Endothelial cell of umbilical vein (primary cell): ENCODE measurements around the gene ENO2. TPM values are rescaled to one million over a fixed set of nuclear protein-coding genes. Genes with fewer than 3 reads are reported as not detected.
"Not testable (repeated sequence)": the region's sequence is repeated elsewhere in the genome, so short reads cannot be mapped to it uniquely, and the experiment has no call there.

Source experiments
- BruUV-seq: library from RNA; stranded (reverse); fragments of 400-500 nt; replicated peaks from 2 replicates; lab custom pipeline; 2021; lab: Mats Ljungman, UMichigan
- CTCF ChIA-PET: fragments of 300-600, 350-600 bp; sonication (Branson Sonifier 250); formaldehyde crosslinking; loops from one replicate; lab custom pipeline; 2021; ENCODE audit warnings: antibody characterized with exemption, inconsistent platforms; lab: Charles Lee
- POLR2A ChIA-PET: fragments of 300-600, 350-600 bp; sonication (Branson Sonifier 250); formaldehyde crosslinking; loops from one replicate; lab custom pipeline; 2021; ENCODE audit warnings: antibody characterized with exemption, inconsistent platforms; lab: Charles Lee
- DNase-seq: peaks from one replicate; pipeline ENCODE4 v3.0.0-alpha.2; 2011; ENCODE audit warnings: low read depth, low spot score
- FAIRE-seq: peaks from 2 replicates; lab custom pipeline; 2011; peaks lifted over from hg19 to GRCh38; lab: Jason Lieb, UNC
- H2AFZ ChIP-seq: 2 replicates; pipeline ENCODE4 v1.6.0; 2012; ENCODE audit warnings: low read depth, low read length, control low read depth, inconsistent platforms
- H3K27ac ChIP-seq: 2 replicates; pipeline ENCODE4 v1.5.1; 2011; ENCODE audit warnings: low read depth, mild to moderate bottlenecking, control low read depth, low read length, moderate library complexity; ENCODE audit not compliant: insufficient read depth
- H3K27me3 ChIP-seq, 2 experiments: 2 replicates each; pipeline versions ENCODE4 v1.6.0 to v1.6.1; 2011; ENCODE audit warnings: low read length in 2 of 2, mixed read lengths in 1 of 2; ENCODE audit not compliant: control insufficient read depth in 2 of 2, insufficient read depth in 2 of 2
- H3K36me3 ChIP-seq, 2 experiments: 2 replicates in 1 of 2; 3 replicates in 1 of 2; pipeline ENCODE4 v1.5.1; 2011; ENCODE audit warnings: low read length in 2 of 2, mild to moderate bottlenecking in 1 of 2, moderate library complexity in 1 of 2; ENCODE audit not compliant: control insufficient read depth in 2 of 2, insufficient read depth in 2 of 2; ENCODE audit errors: extremely low read depth in 1 of 2
- H3K4me1 ChIP-seq: 3 replicates; pipeline ENCODE4 v1.5.1; 2011; ENCODE audit warnings: mild to moderate bottlenecking, low read length; ENCODE audit not compliant: control insufficient read depth, insufficient read depth; ENCODE audit errors: extremely low read depth
- H3K4me2 ChIP-seq: 2 replicates; pipeline ENCODE4 v1.6.1; 2011; ENCODE audit warnings: low read length, control low read depth, mixed read lengths; ENCODE audit not compliant: insufficient read depth
- H3K4me3 ChIP-seq, 3 experiments: fragments of 200-600 bp in 1 of 3; sonication (generic), shearing (Covaris generic) in 1 of 3; replicated peaks in 1 of 3; 2 replicates each; pipeline ENCODE4 v1.5.1; 2011 to 2016; ENCODE audit warnings: control low read depth in 3 of 3, low read length in 3 of 3, mild to moderate bottlenecking in 2 of 3, inconsistent platforms in 1 of 3, low read depth in 1 of 3, moderate library complexity in 1 of 3; ENCODE audit not compliant: insufficient read depth in 1 of 3
- H3K79me2 ChIP-seq: 2 replicates; pipeline ENCODE4 v1.6.0; 2012; ENCODE audit warnings: low read length, inconsistent platforms; ENCODE audit not compliant: control insufficient read depth, insufficient read depth
- H3K9ac ChIP-seq: replicated peaks from 2 replicates; pipeline ENCODE3; 2011; ENCODE audit warnings: low read length, control low read depth; ENCODE audit not compliant: insufficient read depth; ENCODE audit errors: extremely low read depth
- H3K9me1 ChIP-seq: replicated peaks from 3 replicates; pipeline ENCODE4 v1.6.0; 2011; ENCODE audit warnings: mild to moderate bottlenecking, low read length; ENCODE audit not compliant: control insufficient read depth, insufficient read depth; ENCODE audit errors: extremely low read depth
- H3K9me3 ChIP-seq: replicated peaks from 2 replicates; pipeline ENCODE4 v1.5.1; 2012; ENCODE audit warnings: low read length, inconsistent platforms; ENCODE audit not compliant: control insufficient read depth, insufficient read depth
- H4K20me1 ChIP-seq: replicated peaks from 2 replicates; pipeline ENCODE3; 2011; ENCODE audit warnings: mild to moderate bottlenecking, low read length; ENCODE audit not compliant: control insufficient read depth, insufficient read depth; ENCODE audit errors: extremely low read depth
- FOS ChIP-seq: IDR thresholded peaks from 2 replicates; pipeline ENCODE4 v1.6.1; 2011; ENCODE audit warnings: mild to moderate bottlenecking, low read length, moderate library complexity, borderline replicate concordance; ENCODE audit not compliant: insufficient read depth
- JUN ChIP-seq: IDR thresholded peaks from 2 replicates; pipeline ENCODE4 v1.6.1; 2011; ENCODE audit warnings: borderline replicate concordance, low read depth; ENCODE audit not compliant: insufficient read length, insufficient read depth
- MYC ChIP-seq: IDR thresholded peaks from one replicate; pipeline ENCODE4 v1.6.1; 2011; ENCODE audit warnings: mild to moderate bottlenecking, low read depth, low read length
- dilution Hi-C: fragments of 300-500 bp; cut with MboI; formaldehyde crosslinking; loops from one replicate; pipeline ENCODE4 v1.15.0; 2019; ENCODE audit warnings: low sequenced_read_pairs; ENCODE audit not compliant: extremely low pct_ligation_motif_present
- intact Hi-C: fragments of 100-400 bp; cut with micrococcal nuclease; formaldehyde crosslinking; loops from one replicate; pipeline ENCODE4 v1.10.0; 2022
- polyA plus RNA-seq, 4 experiments: library from polyadenylated mRNA; depleted of rRNA in 3 of 4; stranded (reverse) in 3 of 4; unstranded in 1 of 4; fragments of >200 nt; gene quantifications; 2 replicates each; pipeline versions ENCODE4 v1.2.1 to v1.2.3, GENCODE V29; 2011 to 2012; ENCODE audit warnings: missing spikeins in 1 of 4
- total RNA-seq: library from RNA; stranded (reverse); gene quantifications from 2 replicates; pipeline ENCODE4 v1.2.3, GENCODE V29; 2021

ENO2 gene
- total and polyA plus RNA-seq, 2 donors (not counting 3 experiments of a cell fraction or from before 2014, with no cell fraction given), result 11.4 to 18.6 TPM

DNA sequence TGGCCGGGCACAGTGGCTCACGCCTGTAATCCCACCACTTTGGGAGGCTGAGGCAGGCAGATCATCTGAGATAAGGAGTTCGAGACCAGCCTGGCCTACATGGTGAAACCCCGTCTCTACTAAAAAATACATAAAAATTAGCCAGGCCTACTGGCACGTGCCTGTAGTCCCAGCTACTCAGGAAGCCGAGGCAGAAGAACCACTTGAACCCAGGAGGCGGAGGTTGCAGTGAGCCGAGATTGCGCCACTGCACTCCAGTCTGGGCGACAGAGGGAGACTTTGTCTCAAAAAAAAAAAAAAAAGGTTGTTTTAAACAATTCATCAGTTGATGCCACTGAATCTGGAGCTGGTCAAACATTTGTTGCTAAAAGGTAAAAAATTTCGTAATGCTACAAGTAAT lies 34.6 kb upstream of the ENO2 start:
- CTCF ChIA-PET, result interaction anchor here (1.0 kb wide), 1 partner anchor 8 kb away, joined by 3 read pairs; no protein-coding TSS in a partner anchor
- dilution Hi-C loops, POLR2A ChIA-PET: not testable (repeated sequence)

GRCh38 chr12:6883252-6883651 lies 31.1 kb upstream of the ENO2 start:
- no peak overlapping the region for H3K9ac ChIP-seq
- no peaks in the 10 kb centered on the region for H3K27me3 ChIP-seq
- CTCF ChIA-PET, result interaction anchor here (1.4 to 1.9 kb wide), 3 partner anchors 8 to 16 kb away, joined by 3 to 12 read pairs (median 7); partner anchors contain the start of gene TPI1
- H3K4me1 ChIP-seq, result no peaks in the 10 kb centered on the region
- H3K4me3 ChIP-seq, result no peak overlapping the region
- DNase-seq (no peak), FAIRE-seq (no peak)
- no peaks in the 10 kb centered on the region for H3K9me1 ChIP-seq
- POLR2A ChIA-PET, result no interaction called here
- no TSS peak for BruUV-seq
- dilution Hi-C loops, result no loop called here
- no peak overlapping the region for H3K27ac ChIP-seq
- H3K36me3 ChIP-seq, result peaks cover 3 to 11% of the 10 kb centered on the region in 2 experiments
- no peaks in the 10 kb centered on the region for H4K20me1 ChIP-seq
- no peak for TF ChIP-seq JUN
- TF ChIP-seq MYC, result no peak
- no peak for TF ChIP-seq FOS
- no peak overlapping the region for H2AFZ ChIP-seq
- H3K4me2 ChIP-seq, result no peak overlapping the region
- no peaks in the 10 kb centered on the region for H3K9me3 ChIP-seq
- intact Hi-C loops, result no loop called here
- no peaks in the 10 kb centered on the region for H3K79me2 ChIP-seq

More for the DNA sequence above, 34.6 kb upstream of the ENO2 start:
- H2AFZ ChIP-seq, BruUV-seq, H3K4me1 ChIP-seq, H3K79me2 ChIP-seq, H3K4me3 ChIP-seq, H3K9me3 ChIP-seq, H3K27me3 ChIP-seq, H3K9ac ChIP-seq, FAIRE-seq, H3K4me2 ChIP-seq, intact Hi-C loops, H4K20me1 ChIP-seq, DNase-seq, H3K9me1 ChIP-seq, H3K27ac ChIP-seq: not testable (repeated sequence)
- peaks cover 3 to 13% of the 10 kb centered on the region in 2 experiments for H3K36me3 ChIP-seq
